WERI-Rb-1 (cell line): ENCODE measurements around the gene GPR180.

Experiments
- DNase-seq: peaks from one replicate; pipeline ENCODE4 v3.0.0-alpha.2; 2020
- H3K27ac ChIP-seq: fragments of 250-450 bp; sonication (Bioruptor Pico); 2 replicates; pipeline ENCODE4 v1.5.1; 2020; ENCODE audit warnings: mild to moderate bottlenecking, moderate library complexity
- H3K27me3 ChIP-seq: fragments of 250-450 bp; sonication (Bioruptor Pico); 2 replicates; pipeline ENCODE4 v1.5.1; 2021; ENCODE audit warnings: mild to moderate bottlenecking, low read depth, moderate library complexity; ENCODE audit not compliant: insufficient read depth, severe bottlenecking
- H3K36me3 ChIP-seq: fragments of 250-450 bp; sonication (Bioruptor Pico); 2 replicates; pipeline ENCODE4 v1.5.1; 2020; ENCODE audit warnings: mild to moderate bottlenecking, moderate library complexity
- H3K4me3 ChIP-seq: 2 replicates; pipeline ENCODE4 v1.5.1; 2011; ENCODE audit warnings: low read depth, mild to moderate bottlenecking, control low read depth, low read length
- H3K9me3 ChIP-seq: fragments of 250-450 bp; sonication (Bioruptor Pico); 2 replicates; pipeline ENCODE4 v1.5.1; 2021; ENCODE audit warnings: mild to moderate bottlenecking, moderate library complexity; ENCODE audit not compliant: severe bottlenecking
- TF ChIP-seq, protein P1 (sequence below): IDR thresholded peaks from 2 replicates; pipeline ENCODE4 v1.5.1; 2011; ENCODE audit warnings: low read depth, mild to moderate bottlenecking, control low read depth, inconsistent platforms, low read length

Gene GPR180

GRCh38 chr13:94601446-94602431, at the start of gene GPR180:
GPR180 (plus strand) TSS chr13:94601857; CDS start chr13:94601928, 71 bp downstream.
- TF ChIP-seq, protein P1, sequence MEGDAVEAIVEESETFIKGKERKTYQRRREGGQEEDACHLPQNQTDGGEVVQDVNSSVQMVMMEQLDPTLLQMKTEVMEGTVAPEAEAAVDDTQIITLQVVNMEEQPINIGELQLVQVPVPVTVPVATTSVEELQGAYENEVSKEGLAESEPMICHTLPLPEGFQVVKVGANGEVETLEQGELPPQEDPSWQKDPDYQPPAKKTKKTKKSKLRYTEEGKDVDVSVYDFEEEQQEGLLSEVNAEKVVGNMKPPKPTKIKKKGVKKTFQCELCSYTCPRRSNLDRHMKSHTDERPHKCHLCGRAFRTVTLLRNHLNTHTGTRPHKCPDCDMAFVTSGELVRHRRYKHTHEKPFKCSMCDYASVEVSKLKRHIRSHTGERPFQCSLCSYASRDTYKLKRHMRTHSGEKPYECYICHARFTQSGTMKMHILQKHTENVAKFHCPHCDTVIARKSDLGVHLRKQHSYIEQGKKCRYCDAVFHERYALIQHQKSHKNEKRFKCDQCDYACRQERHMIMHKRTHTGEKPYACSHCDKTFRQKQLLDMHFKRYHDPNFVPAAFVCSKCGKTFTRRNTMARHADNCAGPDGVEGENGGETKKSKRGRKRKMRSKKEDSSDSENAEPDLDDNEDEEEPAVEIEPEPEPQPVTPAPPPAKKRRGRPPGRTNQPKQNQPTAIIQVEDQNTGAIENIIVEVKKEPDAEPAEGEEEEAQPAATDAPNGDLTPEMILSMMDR = no peak
- Histone ChIP-seq H3K4me3 (peak within 1 kb of the TSS; percentile 69), H3K9me3 (peaks cover 12% of the 10 kb centered on the region), H3K27me3 (no peaks in the 10 kb centered on the region), H3K36me3 (peaks cover 12% of the 10 kb centered on the region), H3K27ac (peak within 1 kb of the TSS; percentile 68)
- DNase-seq = peak; percentile 97

DNA sequence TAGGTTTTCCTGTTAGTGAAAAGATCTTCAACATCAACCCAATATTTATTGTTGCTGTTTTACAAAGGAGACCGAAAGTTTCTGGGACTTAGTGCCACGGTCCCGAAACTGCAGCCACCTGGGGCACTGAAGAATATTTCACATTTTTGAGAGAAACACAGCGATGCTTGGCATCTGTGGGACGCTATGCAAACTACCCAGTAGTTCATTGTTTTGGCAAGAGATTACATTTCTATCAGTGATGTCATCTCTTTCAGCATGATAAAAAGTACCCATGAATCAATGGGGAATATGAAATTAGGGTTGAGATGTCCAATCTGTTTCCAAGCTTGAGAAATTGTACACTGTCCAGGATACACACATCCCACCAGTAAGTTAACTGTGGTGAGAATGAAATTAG, 49.6 kb upstream of the GPR180 start:
- Histone ChIP-seq H3K9me3 (no peaks in the 10 kb centered on the region), H3K27ac (no peak overlapping the region), H3K36me3 (no peaks in the 10 kb centered on the region), H3K27me3 (no peaks in the 10 kb centered on the region), H3K4me3 (no peak overlapping the region)
- TF ChIP-seq, protein P1 = no peak
- no peak for DNase-seq

DNA sequence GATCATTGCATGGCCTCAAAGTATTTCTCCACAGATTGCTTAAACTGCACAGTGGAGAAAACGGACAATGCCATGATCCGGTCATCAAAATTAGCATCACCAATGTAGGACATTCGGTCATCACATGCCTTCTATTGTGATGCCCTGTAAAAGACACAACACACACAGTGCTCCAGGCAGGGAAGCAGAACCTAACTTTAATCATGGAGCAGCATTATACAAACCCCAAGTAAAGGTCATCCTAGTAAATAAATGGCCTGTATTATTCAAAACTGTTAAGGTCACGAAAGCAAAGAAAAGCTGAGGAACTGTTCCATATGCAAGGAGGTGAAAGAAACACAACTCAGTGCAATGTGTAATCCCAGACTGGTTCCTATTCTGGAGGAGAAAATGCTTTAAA, 47.9 kb upstream of the GPR180 start:
- H3K4me3 ChIP-seq = no peak overlapping the region
- no peaks in the 10 kb centered on the region for H3K27me3 ChIP-seq
- no peaks in the 10 kb centered on the region for H3K36me3 ChIP-seq
- TF ChIP-seq, protein P1 = no peak
- H3K27ac ChIP-seq = no peak overlapping the region
- H3K9me3 ChIP-seq = no peaks in the 10 kb centered on the region
- DNase-seq = no peak

GRCh38 chr13:94556041-94556440, 45.6 kb upstream of the GPR180 start:
- Histone ChIP-seq H3K36me3 (no peaks in the 10 kb centered on the region), H3K9me3 (no peaks in the 10 kb centered on the region), H3K27me3 (no peaks in the 10 kb centered on the region), H3K27ac (peak overlapping the region; percentile 79), H3K4me3 (no peak overlapping the region)
- DNase-seq = peak; percentile 54
- TF ChIP-seq, protein P1 = no peak

DNA sequence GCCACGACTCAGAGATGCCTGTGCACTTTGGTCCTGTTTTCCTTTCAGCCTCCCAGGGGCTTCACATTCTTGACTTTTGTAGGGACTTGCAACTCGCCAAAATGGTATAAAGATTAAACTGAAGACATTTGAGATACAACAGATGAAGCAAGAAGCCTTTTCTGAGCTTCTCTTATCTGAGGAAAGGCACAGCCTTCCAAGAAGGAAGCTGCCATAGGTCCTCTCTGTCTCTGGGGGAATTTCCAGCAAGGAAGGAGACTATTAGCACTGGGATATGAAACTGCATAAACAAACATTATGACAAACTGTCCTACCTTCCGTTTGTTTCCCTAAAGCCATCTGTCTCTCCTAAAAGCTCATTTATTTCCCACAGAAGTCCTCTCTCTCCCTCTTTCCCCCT, 45.0 kb upstream of the GPR180 start:
- TF ChIP-seq, protein P1 = no peak
- no peak overlapping the region for H3K4me3 ChIP-seq
- peak overlapping the region; percentile 79 for H3K27ac ChIP-seq
- DNase-seq = no peak
- H3K9me3 ChIP-seq = no peaks in the 10 kb centered on the region
- H3K36me3 ChIP-seq = no peaks in the 10 kb centered on the region
- no peaks in the 10 kb centered on the region for H3K27me3 ChIP-seq
